BLaER1 treated with 17β-estradiol and CSF1 and Interleukin-3, amounts not matched to agents 10 nM and 100 nM (cell line): ENCODE data around the gene CNTN1.

ENCODE experiments used
- H3K27ac ChIP-seq, 11 experiments: shearing (Covaris generic); formaldehyde crosslinking; 2 replicates each; pipeline ENCODE4 v1.8.1; 2022
- H3K27me3 ChIP-seq, 11 experiments: shearing (Covaris generic); formaldehyde crosslinking; 2 replicates each; pipeline ENCODE4 v1.8.1; 2022
- H3K36me3 ChIP-seq, 11 experiments: shearing (Covaris generic); formaldehyde crosslinking; 2 replicates each; pipeline ENCODE4 v1.8.1; 2022
- H3K4me1 ChIP-seq, 10 experiments: shearing (Covaris generic); formaldehyde crosslinking; 2 replicates each; pipeline ENCODE4 v1.8.1; 2022
- H3K4me2 ChIP-seq, 11 experiments: shearing (Covaris generic); formaldehyde crosslinking; 2 replicates each; pipeline ENCODE4 v1.8.1; 2022
- H3K4me3 ChIP-seq, 10 experiments: shearing (Covaris generic); formaldehyde crosslinking; 2 replicates each; pipeline ENCODE4 v1.8.1; 2022
- H3K9ac ChIP-seq, 11 experiments: shearing (Covaris generic); formaldehyde crosslinking; 2 replicates each; pipeline ENCODE4 v1.8.1; 2022
- H3K9me3 ChIP-seq, 11 experiments: shearing (Covaris generic); formaldehyde crosslinking; replicated peaks in 1 of 11; 2 replicates each; pipeline ENCODE4 v1.8.1; 2022
- H4K20me1 ChIP-seq, 11 experiments: shearing (Covaris generic); formaldehyde crosslinking; 2 replicates each; pipeline ENCODE4 v1.8.1; 2022
- Cebpa-rat ChIP-seq, 11 experiments: shearing (Covaris generic); IDR thresholded peaks; 2 replicates each; pipeline ENCODE4 v1.8.1; 2022

Gene CNTN1

GRCh38 chr12:40689576-40689975 is 2.7 kb upstream of the CNTN1 start:
- no peak overlapping the region; a peak in 1 of 22 replicates for H3K4me2 ChIP-seq
- no peaks in the 10 kb centered on the region for H4K20me1 ChIP-seq
- peaks cover 0 to 15% (median 8%) of the 10 kb centered on the region in 11 experiments; a peak in 11 of 22 replicates for H3K9me3 ChIP-seq
- no peak overlapping the region for H3K9ac ChIP-seq
- TF ChIP-seq Cebpa-rat (IDR thresholded peaks at IDR 0.05), result no peak
- H3K4me3 ChIP-seq, result no peak overlapping the region
- no peaks in the 10 kb centered on the region for H3K36me3 ChIP-seq
- no peak overlapping the region for H3K27ac ChIP-seq
- H3K4me1 ChIP-seq, result peaks cover 0 to 7% (median 0%) of the 10 kb centered on the region in 10 experiments; a peak in 1 of 20 replicates
- H3K27me3 ChIP-seq, result no peaks in the 10 kb centered on the region

- no peak for TF ChIP-seq Cebpa-rat (IDR thresholded peaks at IDR 0.05)
Observed at GRCh38 chr12:40692765-40693206, 547 bp downstream of the CNTN1 start.

GRCh38 chr12:40693207-40693821 is 1.1 kb downstream of the CNTN1 start:
- Histone ChIP-seq H3K4me2 (no peak overlapping the region), H3K4me3 (no peak overlapping the region), H3K36me3 (no peaks in the 10 kb centered on the region), H3K9ac (no peak overlapping the region), H3K27me3 (no peaks in the 10 kb centered on the region), H3K27ac (no peak overlapping the region), H3K4me1 (peaks cover 0 to 7% (median 0%) of the 10 kb centered on the region in 10 experiments; a peak in 1 of 20 replicates), H3K9me3 (peaks cover 0 to 15% (median 8%) of the 10 kb centered on the region in 11 experiments; a peak in 11 of 22 replicates), H4K20me1 (no peaks in the 10 kb centered on the region)
- no peak for TF ChIP-seq Cebpa-rat (IDR thresholded peaks at IDR 0.05)

More at GRCh38 chr12:40692765-40693206, 547 bp downstream of the CNTN1 start:
- H3K27ac ChIP-seq, result no peak overlapping the region
- no peak overlapping the region for H3K4me2 ChIP-seq
- peaks cover 0 to 15% (median 8%) of the 10 kb centered on the region in 11 experiments; a peak in 11 of 22 replicates for H3K9me3 ChIP-seq
- H3K4me3 ChIP-seq, result no peak overlapping the region
- H3K9ac ChIP-seq, result no peak overlapping the region
- H3K27me3 ChIP-seq, result no peaks in the 10 kb centered on the region
- H3K36me3 ChIP-seq, result no peaks in the 10 kb centered on the region
- peaks cover 0 to 7% (median 0%) of the 10 kb centered on the region in 10 experiments; a peak in 1 of 20 replicates for H3K4me1 ChIP-seq
- H4K20me1 ChIP-seq, result no peaks in the 10 kb centered on the region

GRCh38 chr12:40697566-40698259 is 5.5 kb downstream of the CNTN1 start:
- H4K20me1 ChIP-seq, result no peaks in the 10 kb centered on the region
- H3K4me1 ChIP-seq, result no peaks in the 10 kb centered on the region
- no peaks in the 10 kb centered on the region for H3K27me3 ChIP-seq
- H3K9ac ChIP-seq, result no peak overlapping the region
- H3K4me2 ChIP-seq, result no peak overlapping the region
- no peak overlapping the region for H3K4me3 ChIP-seq
- H3K27ac ChIP-seq, result no peak overlapping the region
- no peaks in the 10 kb centered on the region for H3K36me3 ChIP-seq
- H3K9me3 ChIP-seq, result peaks cover 0 to 10% (median 7%) of the 10 kb centered on the region in 11 experiments; a peak in 11 of 22 replicates
- no peak for TF ChIP-seq Cebpa-rat (IDR thresholded peaks at IDR 0.05)

- Histone ChIP-seq H3K36me3 (no peaks in the 10 kb centered on the region), H3K27me3 (no peaks in the 10 kb centered on the region), H3K9me3 (no peaks in the 10 kb centered on the region), H3K9ac (no peak overlapping the region), H3K27ac (no peak overlapping the region), H3K4me1 (no peaks in the 10 kb centered on the region), H3K4me2 (no peak overlapping the region), H4K20me1 (no peaks in the 10 kb centered on the region), H3K4me3 (no peak overlapping the region)
- TF ChIP-seq Cebpa-rat (IDR thresholded peaks at IDR 0.05), result no peak
Observed at GRCh38 chr12:40701756-40702155, 9.5 kb downstream of the CNTN1 start.

GRCh38 chr12:40711121-40711520 is 18.9 kb downstream of the CNTN1 start:
- Histone ChIP-seq H3K27ac (no peak overlapping the region), H3K4me3 (no peak overlapping the region), H3K9ac (no peak overlapping the region), H3K9me3 (no peaks in the 10 kb centered on the region), H3K4me2 (no peak overlapping the region), H4K20me1 (no peaks in the 10 kb centered on the region), H3K36me3 (no peaks in the 10 kb centered on the region), H3K27me3 (no peaks in the 10 kb centered on the region), H3K4me1 (no peaks in the 10 kb centered on the region)
- no peak for TF ChIP-seq Cebpa-rat (IDR thresholded peaks at IDR 0.05)

- H3K4me3 ChIP-seq, result no peak overlapping the region
- no peaks in the 10 kb centered on the region for H3K9me3 ChIP-seq
- no peak overlapping the region for H3K4me2 ChIP-seq
- H3K4me1 ChIP-seq, result no peaks in the 10 kb centered on the region
- no peaks in the 10 kb centered on the region for H3K36me3 ChIP-seq
- no peak for TF ChIP-seq Cebpa-rat (IDR thresholded peaks at IDR 0.05)
- no peaks in the 10 kb centered on the region for H3K27me3 ChIP-seq
- H3K9ac ChIP-seq, result no peak overlapping the region
- no peaks in the 10 kb centered on the region for H4K20me1 ChIP-seq
- H3K27ac ChIP-seq, result no peak overlapping the region
Observed at GRCh38 chr12:40714636-40715035, 22.4 kb downstream of the CNTN1 start.

- no peak for TF ChIP-seq Cebpa-rat (IDR thresholded peaks at IDR 0.05)
- H3K27ac ChIP-seq, result no peak overlapping the region
- H3K27me3 ChIP-seq, result no peaks in the 10 kb centered on the region
- H3K4me1 ChIP-seq, result no peaks in the 10 kb centered on the region
- no peak overlapping the region for H3K9ac ChIP-seq
- H4K20me1 ChIP-seq, result no peaks in the 10 kb centered on the region
- no peak overlapping the region for H3K4me2 ChIP-seq
- H3K9me3 ChIP-seq, result no peaks in the 10 kb centered on the region
- H3K36me3 ChIP-seq, result no peaks in the 10 kb centered on the region
- no peak overlapping the region for H3K4me3 ChIP-seq
Observed at GRCh38 chr12:40716037-40716436, 23.8 kb downstream of the CNTN1 start.

GRCh38 chr12:40717576-40717975 is 25.3 kb downstream of the CNTN1 start:
- Histone ChIP-seq H3K36me3 (no peaks in the 10 kb centered on the region), H3K4me2 (no peak overlapping the region), H3K9me3 (no peaks in the 10 kb centered on the region), H4K20me1 (no peaks in the 10 kb centered on the region), H3K4me3 (no peak overlapping the region), H3K9ac (no peak overlapping the region), H3K27me3 (no peaks in the 10 kb centered on the region), H3K27ac (no peak overlapping the region), H3K4me1 (no peaks in the 10 kb centered on the region)
- TF ChIP-seq Cebpa-rat (IDR thresholded peaks at IDR 0.05), result no peak
